HG02678 (cell line): ENCODE results near the gene PADI3.

Experiments
- ATAC-seq: cut with Tn5 transposase; IDR thresholded peaks from one replicate; pipeline ENCODE4 v1.9.1; 2021; ENCODE audit warnings: mild to moderate bottlenecking, moderate library complexity; ENCODE audit not compliant: unreplicated experiment

Gene PADI3

GRCh38 chr1:17248781-17249180 is at the start of gene PADI3:
PADI3 (plus strand) TSS chr1:17249098; CDS start chr1:17249138, 40 bp downstream.
- ATAC-seq = no peak

GRCh38 chr1:17199267-17200044 is 49.4 kb upstream of the PADI3 start:
- ATAC-seq = no peak

GRCh38 chr1:17200246-17200645 is 48.7 kb upstream of the PADI3 start:
- ATAC-seq = no peak

GRCh38 chr1:17200756-17201155 is 48.1 kb upstream of the PADI3 start:
- no peak for ATAC-seq

GRCh38 chr1:17201201-17202021 is 47.5 kb upstream of the PADI3 start:
- no peak for ATAC-seq

- ATAC-seq = no peak
Measured at GRCh38 chr1:17204546-17205440, 44.1 kb upstream of the PADI3 start, which contains the start of gene PADI1. PADI1 (plus strand) TSS chr1:17205128; CDS start chr1:17205218, 90 bp downstream.

GRCh38 chr1:17205652-17206051 is 43.2 kb upstream of the PADI3 start:
- ATAC-seq = no peak

GRCh38 chr1:17206196-17206595 is 42.7 kb upstream of the PADI3 start:
- no peak for ATAC-seq

GRCh38 chr1:17207046-17207445 is 41.9 kb upstream of the PADI3 start:
- ATAC-seq = peak; percentile 66

GRCh38 chr1:17207540-17207939 is 41.4 kb upstream of the PADI3 start:
- ATAC-seq = no peak

- no peak for ATAC-seq
Measured at GRCh38 chr1:17207966-17208418, 40.9 kb upstream of the PADI3 start.

- no peak for ATAC-seq
Measured at GRCh38 chr1:17208546-17208945, 40.4 kb upstream of the PADI3 start.

- ATAC-seq = no peak
Measured at GRCh38 chr1:17209430-17209829, 39.5 kb upstream of the PADI3 start.

GRCh38 chr1:17210176-17210575 is 38.7 kb upstream of the PADI3 start:
- no peak for ATAC-seq

GRCh38 chr1:17211377-17211776 is 37.5 kb upstream of the PADI3 start:
- no peak for ATAC-seq

GRCh38 chr1:17212009-17212408 is 36.9 kb upstream of the PADI3 start:
- ATAC-seq = no peak

GRCh38 chr1:17212487-17213121 is 36.3 kb upstream of the PADI3 start:
- no peak for ATAC-seq

- no peak for ATAC-seq
Measured at GRCh38 chr1:17213148-17213781, 35.6 kb upstream of the PADI3 start.

GRCh38 chr1:17213782-17214148 is 35.1 kb upstream of the PADI3 start:
- no peak for ATAC-seq
